Measurements from ENCODE around the gene RTN1.
A peak's percentile ranks its signal among the peaks of the same experiment; 100 is the strongest.

Gene RTN1, protein sequence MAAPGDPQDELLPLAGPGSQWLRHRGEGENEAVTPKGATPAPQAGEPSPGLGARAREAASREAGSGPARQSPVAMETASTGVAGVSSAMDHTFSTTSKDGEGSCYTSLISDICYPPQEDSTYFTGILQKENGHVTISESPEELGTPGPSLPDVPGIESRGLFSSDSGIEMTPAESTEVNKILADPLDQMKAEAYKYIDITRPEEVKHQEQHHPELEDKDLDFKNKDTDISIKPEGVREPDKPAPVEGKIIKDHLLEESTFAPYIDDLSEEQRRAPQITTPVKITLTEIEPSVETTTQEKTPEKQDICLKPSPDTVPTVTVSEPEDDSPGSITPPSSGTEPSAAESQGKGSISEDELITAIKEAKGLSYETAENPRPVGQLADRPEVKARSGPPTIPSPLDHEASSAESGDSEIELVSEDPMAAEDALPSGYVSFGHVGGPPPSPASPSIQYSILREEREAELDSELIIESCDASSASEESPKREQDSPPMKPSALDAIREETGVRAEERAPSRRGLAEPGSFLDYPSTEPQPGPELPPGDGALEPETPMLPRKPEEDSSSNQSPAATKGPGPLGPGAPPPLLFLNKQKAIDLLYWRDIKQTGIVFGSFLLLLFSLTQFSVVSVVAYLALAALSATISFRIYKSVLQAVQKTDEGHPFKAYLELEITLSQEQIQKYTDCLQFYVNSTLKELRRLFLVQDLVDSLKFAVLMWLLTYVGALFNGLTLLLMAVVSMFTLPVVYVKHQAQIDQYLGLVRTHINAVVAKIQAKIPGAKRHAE

DNA sequence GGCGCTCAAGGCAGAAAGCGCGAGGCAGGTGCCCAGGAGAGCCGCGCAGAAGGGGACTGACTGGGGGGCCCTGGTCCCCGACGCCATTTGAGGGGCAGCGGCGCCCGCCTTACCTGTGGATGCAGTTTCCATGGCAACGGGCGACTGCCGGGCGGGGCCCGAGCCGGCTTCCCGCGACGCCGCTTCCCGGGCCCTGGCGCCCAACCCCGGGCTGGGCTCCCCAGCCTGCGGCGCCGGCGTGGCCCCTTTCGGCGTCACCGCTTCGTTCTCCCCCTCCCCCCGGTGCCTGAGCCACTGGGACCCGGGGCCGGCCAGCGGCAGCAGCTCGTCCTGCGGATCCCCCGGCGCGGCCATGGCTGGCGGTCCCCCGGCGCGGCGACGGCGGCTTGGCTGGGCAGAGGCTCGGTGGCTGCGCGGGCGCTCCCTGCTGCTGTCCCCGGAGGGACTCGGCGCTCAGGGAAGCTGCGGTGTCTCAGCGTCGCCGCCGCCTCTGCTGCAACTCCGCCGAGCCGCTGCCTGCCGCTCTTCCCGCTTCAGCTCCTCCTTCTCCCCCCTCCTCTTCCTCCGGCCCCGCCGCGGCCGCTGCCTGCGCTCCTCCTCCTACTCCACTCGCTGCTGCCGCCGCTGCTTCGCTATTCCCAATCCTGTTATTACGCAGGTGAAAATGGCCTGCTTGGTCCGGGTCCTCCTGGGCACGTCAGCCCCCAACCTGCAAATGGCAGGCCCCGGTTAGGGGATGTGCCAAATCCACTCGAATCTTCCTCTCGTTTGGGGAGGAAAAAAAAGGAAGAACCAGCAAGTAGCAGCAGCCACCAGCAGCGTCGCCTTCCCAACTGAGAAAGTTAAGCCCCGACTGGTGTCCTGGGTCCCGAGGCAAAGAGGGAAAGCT, at the start of gene RTN1:
Gene RTN1, minus strand, starts transcription at position 500 of the 889 bp plus-strand sequence. Its CDS starts 146 bp downstream, at position 354.
- DNase-seq = peak; percentile 79 to 83

DNA sequence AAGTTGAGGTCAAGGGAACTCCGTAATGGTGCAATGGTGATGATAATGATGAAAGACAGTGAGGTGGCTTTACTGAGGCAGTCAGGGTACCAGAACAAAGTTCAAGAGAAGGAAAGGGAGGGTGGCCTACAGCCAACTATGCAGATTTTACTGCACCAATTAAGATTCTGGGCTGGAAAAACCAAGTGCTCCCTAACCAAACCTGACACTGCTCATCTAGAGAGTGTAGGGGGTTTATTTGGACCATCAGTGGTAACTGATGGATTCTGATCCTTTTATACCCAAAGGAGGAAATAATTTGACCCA, 49.8 kb upstream of the RTN1 start:
- no peak for DNase-seq

DNA sequence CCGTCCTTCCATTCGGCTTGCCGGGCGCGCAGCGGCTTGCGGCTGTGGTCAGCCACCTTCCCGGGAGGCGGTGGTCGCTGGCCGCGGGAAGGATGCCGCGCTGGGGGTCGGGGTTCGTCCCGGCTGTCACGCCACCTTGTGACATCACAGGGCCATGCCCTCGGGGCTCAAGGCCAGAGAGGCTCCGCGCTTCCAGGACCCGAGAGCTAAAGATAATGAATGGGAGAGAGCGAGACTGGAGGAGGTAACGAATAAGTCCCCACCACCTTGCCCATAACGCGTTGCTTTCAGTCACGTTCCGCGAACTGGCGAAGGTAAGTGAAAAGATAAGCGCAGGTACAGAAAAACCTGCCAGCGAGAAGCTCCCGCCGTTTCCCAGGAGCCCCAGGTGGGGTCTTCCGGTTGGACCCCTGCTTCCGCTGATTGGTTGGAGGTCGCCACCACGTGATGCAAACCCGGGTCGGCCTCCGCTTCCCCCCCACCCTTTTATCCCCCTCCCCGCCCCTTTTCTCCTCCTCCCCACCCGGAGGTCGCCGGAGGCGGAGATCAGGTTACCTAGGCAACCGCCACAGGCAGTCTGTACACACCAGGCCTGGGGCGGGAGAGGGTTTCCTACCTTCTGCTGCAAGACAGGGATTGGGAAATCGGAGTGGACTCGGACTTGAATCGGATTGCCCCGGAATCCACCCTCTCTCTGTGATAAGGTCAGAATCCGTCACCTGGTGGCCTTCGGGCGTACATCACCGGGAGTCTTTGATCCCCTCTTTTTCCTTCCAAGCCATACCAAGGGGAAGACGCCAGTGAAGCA, 49.2 kb upstream of the RTN1 start, which contains the start of gene LRRC9:
Gene LRRC9, plus strand, starts transcription at position 575 of the 808 bp plus-strand sequence.
- DNase-seq = peak; percentile 99 to 100

DNA sequence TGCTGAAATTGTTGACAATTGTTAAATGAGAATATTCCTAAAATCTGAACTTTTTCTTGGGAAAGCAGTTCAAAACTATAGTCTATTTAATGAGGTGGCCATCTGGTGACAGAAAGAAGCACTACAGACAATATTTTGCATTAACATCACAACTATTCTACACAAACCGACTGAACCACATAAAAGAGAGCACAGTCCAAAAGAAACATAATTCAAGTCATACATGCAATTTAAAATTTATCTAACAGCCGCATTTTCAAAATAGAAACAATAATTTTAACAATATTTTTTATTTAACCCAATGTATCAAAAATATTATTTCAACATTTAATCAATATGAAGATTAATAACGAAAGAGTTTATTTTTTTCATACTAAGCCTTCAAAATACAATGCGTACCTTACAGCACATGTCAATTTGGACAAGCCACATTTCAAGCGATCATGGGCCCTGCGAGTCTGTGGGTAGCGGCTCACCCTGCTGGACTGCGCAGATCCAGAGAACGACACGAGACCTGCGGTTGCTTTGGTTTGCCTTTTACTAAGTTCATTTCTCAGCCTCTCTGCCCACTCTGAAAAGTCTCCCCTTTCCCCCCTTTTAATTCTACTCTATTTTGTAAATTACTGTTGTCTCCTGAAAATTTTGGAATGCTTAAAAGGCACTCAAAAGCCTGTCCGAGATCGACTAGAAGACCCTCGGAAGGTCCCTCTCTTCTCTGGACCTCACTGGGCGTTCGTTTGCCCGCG, 48.4 kb upstream of the RTN1 start:
- DNase-seq = peak; percentile 45 to 69

DNA sequence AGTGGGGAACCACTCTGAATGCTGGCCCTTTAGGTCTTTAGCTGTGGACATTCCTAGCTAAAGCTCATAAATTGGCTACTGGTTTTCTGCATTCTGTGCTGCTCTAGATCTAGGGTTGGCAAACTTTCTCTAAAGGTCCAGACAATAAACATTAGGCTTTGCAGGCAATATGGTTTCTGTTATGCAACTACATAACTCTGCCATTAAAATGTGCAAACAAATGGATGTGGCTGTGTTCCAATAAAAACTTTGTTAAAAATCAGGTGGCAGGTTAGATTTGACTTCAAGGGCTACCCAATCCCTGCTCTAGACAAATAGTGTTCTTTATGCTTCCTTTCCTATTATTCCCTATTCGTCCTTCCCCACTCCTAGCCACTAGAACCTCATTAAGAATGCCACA, 42.6 kb upstream of the RTN1 start:
- DNase-seq = no peak

DNA sequence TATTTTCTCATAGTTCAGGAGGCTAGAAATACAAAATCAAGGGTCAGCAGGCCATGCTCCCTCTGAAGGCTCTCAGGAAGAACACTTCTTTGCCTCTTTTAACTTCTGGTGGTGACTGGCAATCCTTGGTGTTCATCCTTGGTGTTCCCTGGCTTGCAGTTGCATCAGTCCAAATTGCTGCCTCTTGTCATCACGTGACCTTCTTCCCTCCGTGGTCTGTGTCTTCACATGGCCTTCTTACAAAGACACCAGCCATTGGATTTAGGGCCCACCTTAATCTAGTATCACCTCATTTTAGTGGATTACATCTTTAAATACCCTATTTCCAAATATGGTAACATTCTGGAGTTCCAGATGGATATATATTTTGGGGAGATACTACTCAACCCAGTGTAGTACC, 41.9 kb upstream of the RTN1 start:
- no peak for DNase-seq

DNA sequence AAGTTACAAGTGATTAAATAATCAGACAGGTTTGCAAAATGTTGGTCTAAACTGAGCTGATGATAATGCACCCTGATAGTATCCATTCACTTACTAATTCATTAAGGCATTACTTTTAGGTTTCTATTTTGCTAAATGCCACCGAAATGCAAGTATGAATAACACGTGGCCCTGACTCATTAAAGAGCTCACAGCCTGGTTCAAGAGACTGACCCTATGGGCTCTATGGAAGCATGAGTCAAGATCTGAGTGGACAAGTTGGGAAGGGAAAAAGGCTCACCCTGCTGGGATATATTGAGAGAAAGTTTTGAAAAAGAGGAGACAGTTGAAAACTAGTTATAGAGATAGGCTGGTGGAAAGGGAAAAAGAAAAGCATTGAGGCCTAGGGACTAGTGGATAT, 34.6 kb upstream of the RTN1 start:
- no peak for DNase-seq

DNA sequence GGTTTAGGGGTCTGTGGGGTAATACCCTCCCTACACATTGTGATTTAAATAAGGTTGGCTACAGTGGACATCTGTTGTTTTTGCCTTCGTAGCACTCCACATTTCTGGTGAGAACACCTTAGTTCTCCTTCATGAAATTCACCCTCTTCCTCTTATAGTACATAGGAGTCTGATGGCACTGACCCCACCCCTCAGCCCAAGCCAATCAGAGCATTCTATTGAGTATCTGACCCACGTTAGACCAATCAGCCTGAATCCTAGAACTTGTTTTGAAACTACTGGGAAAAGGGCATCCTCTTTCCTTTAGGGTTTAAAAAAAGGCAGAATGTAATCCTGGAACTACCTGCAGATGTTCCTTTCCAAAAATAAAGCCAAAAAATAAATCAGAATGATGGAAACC, 33.6 kb upstream of the RTN1 start:
- no peak for DNase-seq

DNA sequence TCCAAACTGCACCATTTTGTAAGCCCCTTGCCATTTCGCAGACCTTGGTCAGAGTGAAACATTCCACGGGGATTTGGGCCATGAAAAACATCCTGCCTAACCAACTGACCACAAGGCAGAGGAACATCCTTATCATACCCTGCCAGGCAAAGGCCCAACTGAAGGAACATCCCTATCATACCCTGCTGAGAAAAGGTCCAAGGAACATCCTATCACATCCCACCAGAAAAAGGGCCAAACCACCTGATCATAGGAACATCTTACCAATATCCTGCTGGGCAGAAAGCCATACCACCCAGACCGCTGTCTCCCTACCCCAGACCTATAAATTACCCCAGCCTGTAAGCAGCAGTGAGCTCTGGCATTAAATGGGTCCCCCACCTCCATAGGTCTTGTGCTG, 30.0 kb upstream of the RTN1 start:
- no peak for DNase-seq

DNA sequence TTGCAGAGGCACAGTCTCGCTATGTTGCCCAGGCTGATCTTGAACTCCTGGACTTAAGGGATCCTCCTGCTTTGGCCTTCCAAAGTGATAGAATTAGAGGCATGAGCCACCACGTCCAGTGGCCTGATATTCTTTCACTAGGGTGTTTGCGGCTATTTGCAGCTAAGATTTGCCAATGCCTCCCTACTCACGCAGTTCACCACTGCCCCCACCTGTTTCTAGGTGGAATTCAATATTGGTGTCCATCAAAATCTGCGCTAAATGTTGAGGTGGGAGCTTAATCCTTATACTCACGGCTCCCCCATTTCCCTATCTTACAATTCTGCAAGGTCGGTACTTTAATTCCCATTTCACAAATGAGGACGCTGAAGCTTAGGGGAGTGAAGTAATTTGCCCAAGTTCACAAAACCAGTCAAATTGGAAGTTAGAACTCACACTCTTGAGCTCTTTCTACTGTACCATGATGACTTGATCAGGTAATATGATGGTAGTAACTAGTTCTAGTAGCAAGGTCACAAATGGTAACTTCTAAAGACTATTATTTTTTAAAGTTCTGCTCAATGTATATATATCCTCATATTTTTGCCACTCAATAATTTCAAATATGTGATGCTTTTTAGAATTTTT, 27.3 kb upstream of the RTN1 start:
- peak; percentile 68 to 80 for DNase-seq

DNA sequence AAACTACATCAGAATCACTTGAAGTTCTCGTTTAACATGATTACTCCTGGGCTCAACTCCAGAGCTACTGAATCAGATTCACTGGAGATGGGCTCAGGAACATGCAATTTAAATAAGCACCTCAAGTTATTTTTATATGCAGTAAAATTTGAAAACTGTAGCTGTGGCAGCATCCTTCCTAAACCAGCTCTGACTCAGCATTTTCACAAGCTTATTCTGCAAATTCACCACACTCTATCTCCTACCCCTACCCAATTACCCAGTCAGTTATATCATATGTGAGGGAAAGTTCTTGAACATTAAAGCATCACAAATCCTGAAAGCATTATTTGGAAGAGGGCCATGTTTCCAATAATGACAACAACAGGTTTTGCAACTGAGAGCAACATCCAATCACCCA, 25.1 kb upstream of the RTN1 start:
- DNase-seq = no peak

DNA sequence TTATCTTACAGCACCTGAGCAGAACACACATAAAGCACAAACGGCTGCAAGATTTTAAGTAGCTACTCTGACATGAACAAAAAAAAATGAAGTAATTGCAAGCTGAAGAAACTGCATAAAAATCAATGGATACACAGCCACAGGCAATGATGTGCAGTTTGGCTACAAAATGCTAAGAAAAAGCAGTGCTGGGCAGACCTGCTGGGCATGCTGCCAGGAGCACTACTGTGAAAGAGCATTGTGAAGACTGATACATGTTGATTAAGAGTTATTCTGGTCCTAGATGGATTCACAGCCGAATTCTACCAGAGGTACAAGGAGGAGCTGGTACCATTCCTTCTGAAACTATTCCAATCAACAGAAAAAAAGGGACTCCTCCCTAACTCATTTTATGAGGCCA, 20.1 kb upstream of the RTN1 start:
- DNase-seq = peak in 1 of 2 experiments; percentile 13

DNA sequence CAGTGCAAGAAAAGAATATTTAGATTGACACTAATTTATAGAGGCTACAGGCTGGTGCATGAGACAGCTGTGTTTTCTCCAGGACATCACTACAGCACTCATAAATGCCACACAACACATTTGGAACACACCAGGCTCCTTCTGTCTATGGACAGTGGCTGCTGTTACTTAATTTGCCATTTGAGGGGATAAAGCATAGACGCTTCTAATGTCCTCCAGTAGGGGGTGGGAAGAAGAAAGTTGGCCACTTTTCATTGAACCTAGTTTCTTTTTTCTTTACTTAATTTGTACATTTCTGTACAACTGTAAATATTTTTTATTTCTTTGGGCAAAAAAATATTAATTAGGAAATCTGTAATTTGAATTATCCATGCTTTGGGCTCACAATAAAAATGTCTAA, 12.4 kb upstream of the RTN1 start:
- no peak for DNase-seq

DNA sequence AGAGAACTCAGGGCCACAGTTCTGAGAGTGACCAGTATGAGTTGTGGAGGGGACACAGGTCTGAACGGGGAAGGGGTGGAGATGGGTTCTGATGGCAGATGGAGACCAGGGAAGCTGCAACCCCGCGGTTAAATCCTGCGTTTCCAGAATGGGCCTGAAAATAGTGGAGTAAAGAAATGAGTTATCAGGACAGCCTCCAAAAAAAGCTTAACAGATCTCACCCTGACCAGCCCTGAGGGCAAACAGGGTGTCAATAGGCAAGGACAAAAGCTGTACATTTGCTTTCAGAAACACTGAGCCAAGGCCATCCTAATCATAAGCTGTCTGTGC, 555 bp upstream of the RTN1 start:
- DNase-seq = no peak

DNA sequence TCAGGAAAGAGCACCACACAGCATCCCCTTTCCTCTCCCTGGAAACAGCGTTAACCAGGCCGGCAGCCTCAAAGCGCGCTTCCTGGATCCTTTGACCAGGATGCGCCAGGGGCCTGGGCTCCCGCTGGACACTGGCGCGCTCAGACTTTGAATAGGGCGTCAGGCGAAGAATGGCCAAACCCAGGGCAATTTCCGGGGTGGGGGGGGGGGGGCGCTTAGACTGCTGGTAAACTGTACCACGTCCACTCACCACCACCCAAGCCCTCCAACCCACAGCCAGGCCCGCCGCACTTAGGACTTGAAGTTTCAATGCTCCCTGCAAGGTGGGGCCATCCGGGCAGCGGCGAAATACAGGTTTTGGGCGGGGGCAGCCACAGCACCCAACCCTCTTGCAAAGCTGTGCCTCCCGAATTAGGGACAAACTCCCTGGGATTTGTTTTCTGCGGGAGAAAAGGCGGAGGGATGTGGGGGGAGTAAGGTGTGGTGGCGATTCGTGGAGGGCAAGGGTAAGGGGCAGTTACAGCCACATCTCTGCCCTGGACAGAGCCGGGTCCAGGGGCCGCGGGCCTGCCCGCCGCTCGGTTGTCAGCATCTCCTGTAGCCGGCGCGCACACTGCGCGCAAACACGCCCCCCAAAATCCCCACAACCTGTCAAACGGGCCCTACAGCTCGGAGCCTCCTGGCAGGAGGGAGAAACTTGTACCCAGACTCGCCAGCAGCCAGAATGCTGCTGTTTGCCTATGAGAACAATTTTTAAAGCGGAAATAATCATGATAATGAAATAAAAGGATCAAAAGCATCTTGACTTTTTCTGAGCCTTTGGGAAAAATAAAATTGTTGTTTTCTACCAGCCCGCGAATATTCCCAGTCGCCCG, 958 bp downstream of the RTN1 start:
- DNase-seq = peak in 1 of 2 experiments; percentile 52

DNA sequence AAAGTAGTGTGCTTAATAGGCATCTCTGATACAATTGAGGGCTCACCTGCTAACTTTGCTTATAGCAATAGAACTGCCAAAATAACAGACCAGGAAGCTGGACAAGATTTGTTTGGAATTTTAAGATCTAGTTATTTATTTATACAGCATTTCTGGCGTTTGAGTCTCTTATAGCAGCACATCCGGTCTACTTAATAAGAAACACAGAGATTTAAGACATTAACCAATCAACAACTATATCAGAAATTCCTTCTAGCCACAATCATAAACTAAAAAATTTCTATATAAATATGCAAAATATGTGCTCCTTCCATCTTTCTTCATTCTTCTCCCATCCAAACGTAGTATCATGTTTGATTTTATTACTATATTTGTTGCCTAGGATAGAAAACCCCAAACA, 2.6 kb downstream of the RTN1 start:
- DNase-seq = no peak

DNA sequence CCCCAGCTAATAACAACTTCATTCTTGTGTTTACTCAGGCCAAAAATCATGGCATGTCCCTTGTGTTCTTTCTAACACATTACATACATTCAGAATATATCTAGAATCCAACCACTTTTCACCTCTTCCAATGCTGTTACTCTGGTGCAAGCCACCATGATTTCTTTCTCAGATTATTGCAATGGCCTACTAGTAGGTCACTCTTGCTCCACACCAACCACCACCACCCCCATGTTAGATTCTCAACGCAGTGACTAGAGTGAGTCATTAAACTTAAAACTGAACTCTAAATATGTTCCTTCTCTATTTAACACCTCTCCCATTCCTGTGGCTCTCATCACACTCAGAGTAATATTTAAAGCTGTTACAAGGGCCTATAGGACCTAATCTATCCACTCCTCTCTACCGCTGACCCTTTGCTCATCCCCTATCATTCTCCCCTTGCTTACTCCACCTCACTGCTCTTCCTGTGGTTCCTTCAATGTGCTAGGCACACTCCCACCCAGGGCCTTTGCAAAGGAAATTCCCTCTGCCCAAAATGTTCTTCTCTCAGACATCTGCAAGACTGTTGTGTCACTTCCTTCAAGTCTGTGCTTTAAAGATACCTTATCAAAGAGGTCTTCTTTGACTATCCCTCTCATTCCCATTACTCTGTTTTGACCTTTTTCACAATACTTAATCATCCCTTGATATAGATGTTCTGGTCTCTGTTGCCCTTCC, 6.6 kb downstream of the RTN1 start:
- no peak for DNase-seq

DNA sequence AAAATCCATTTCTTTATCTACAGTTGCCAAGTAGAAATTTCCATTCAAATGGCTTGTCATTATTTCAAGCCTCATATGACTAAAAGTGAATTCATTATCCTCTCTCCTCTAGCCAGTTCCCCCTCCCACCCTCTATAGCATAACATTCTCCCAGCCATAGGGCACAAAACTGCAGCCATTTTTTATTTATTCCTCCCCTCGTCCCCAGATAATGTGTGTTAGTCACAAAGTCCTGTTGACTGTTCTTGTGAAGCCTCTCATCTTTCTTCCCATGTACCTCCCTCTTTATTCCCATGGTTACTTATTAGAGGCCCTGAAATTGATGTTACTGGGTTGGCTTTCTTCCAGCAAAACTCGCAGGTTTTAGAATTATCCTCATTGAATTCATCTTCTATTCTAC, 13.2 kb downstream of the RTN1 start:
- DNase-seq = no peak

DNA sequence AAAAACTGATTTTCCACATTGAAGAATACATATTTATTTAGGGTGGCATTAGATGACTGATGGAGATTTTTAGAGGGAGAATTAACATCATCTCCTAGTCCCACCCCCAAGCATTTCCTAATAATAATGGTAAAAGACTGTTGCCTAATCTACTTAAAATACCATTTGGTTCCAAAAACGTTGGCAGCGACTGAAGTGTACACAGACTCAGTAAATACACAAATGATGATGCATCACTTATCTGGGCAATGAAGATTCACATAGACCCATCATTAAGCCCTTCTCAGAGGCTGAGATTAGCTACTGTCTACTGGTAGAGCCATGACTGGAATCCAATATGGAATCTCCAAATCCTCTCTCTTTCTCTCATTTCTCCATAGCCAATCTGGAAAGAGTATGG, 18.2 kb downstream of the RTN1 start:
- no peak for DNase-seq

DNA sequence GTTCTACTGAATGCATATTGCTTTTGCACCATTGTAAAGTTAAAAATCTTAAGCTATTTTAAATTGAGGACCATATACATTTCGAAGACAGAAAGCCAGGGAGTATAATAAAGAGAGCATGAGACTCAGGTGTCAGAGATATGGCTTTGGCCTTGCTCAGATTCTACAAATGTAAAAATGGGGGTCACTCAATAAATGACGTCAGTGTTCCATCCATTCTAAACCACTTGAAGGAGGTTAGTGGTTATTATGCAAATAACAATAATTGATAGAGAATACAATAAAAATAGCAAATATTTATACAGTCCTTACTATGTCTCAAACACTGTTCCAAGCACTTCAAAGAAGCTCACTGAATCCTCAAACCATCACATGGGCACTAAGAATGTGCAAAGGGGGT, 20.1 kb downstream of the RTN1 start:
- no peak for DNase-seq

All from NCI-H524 (cell line).